Pancreas (tissue), 10 donors: ENCODE measurements around the gene CNPY1. TPM values are rescaled to one million over a fixed set of nuclear protein-coding genes. Genes with fewer than 3 reads are reported as not detected.

Source experiments
- ATAC-seq, 4 donors: fragments of 200-7000 bp; cut with Tn5 transposase; one replicate each; pipeline versions ENCODE4 v1.8.0 to v1.9.1; 2020; ENCODE audit warnings: mild to moderate bottlenecking in 4 of 4, moderate library complexity in 4 of 4
- DNase-seq, 6 donors: peaks; one replicate each; pipeline ENCODE4 v3.0.0-alpha.2; 2020
- FAIRE-seq: peaks from 2 replicates; lab custom pipeline; 2012; peaks lifted over from hg19 to GRCh38; lab: Jason Lieb, UNC
- H3K27ac ChIP-seq, 4 donors: fragments of 200-600 bp; sonication (generic); 1 replicate in 3 of 4; 2 replicates in 1 of 4; pipeline versions ENCODE4 v1.5.0 to v1.8.0; 2020
- H3K27me3 ChIP-seq, 4 donors: fragments of 200-600 bp; one replicate each; pipeline ENCODE4 v1.8.0; 2021
- H3K36me3 ChIP-seq, 3 donors: fragments of 200-600 bp; sonication (generic) in 1 of 3; one replicate each; pipeline versions ENCODE4 v1.5.0 to v1.8.0; 2020 to 2021
- H3K4me1 ChIP-seq, 3 donors: fragments of 200-600 bp; one replicate each; pipeline ENCODE4 v1.8.0; 2021
- H3K4me3 ChIP-seq, 4 donors: fragments of 200-600 bp; sonication (generic) in 2 of 4; one replicate each; pipeline versions ENCODE4 v1.5.0 to v1.8.0; 2020 to 2021
- H3K9me3 ChIP-seq, 4 donors: fragments of 200-600 bp; one replicate each; pipeline ENCODE4 v1.8.0; 2021
- CTCF ChIP-seq, 4 donors: fragments of 200-600 bp; sonication (generic) in 3 of 4; IDR thresholded peaks; one replicate each; pipeline versions ENCODE4 v1.5.0 to v1.8.0; 2021; ENCODE audit warnings: antibody characterized with exemption in 4 of 4
- WGBS, 2 donors: extraction: QIAGEN DNeasy Blood & Tissue Kit; methylation state at CpG; one replicate each; pipeline ENCODE4 v1.1.7; 2013; 5-methylcytosine and 5-hydroxymethylcytosine counted together
- intact Hi-C, 3 donors: fragments of 100-400 bp; cut with DNase I; formaldehyde crosslinking; loops; one replicate each; pipeline versions ENCODE4 v1.11.1 to v1.14.2; 2022
- polyA plus RNA-seq, 2 donors: library from polyadenylated mRNA; stranded (reverse); fragments of 200-250 nt; gene quantifications; one replicate each; pipeline ENCODE4 v1.2.3, GENCODE V29; 2013
- total RNA-seq, 6 donors: library from RNA; stranded (reverse); fragmentation: NEBNext Ultra II Directional in 4 of 6; extraction: Animal tissue kit (Norgen Biotek cat#: 25700) in 4 of 6; gene quantifications; one replicate each; pipeline versions ENCODE4 v1.2.1 to v1.2.4, GENCODE V29; 2021 to 2023
- donor health status: healthy with polysubstance abuse.
- donor health status: DM: no; HTN: no; CAD: no; lungs with moderate emphysema.
- donor health status: DM: no; HTN: no; CAD: no.
- donor health status: control.
- donor health status: control.
- donor health status: Bipolar disorder and iron deficiency.
- donor health status: DM: yes; HTN: yes; CAD: no.
- donor health status: DM: no; HTN: no; CAD: no.
- donor health status: DM: no; HTN: no; CAD: no.
- donor health status: DM: yes; HTN: yes; CAD: no.

CNPY1 gene
- total and polyA plus RNA-seq, 8 donors: not detected

GRCh38 chr7:155586843-155587440, 40.6 kb upstream of the CNPY1 start:
- Histone ChIP-seq H3K9me3 (no peaks in the 10 kb centered on the region), H3K4me1 (no peaks in the 10 kb centered on the region), H3K4me3 (no peak overlapping the region), H3K27me3 (no peaks in the 10 kb centered on the region), H3K27ac (no peak overlapping the region), H3K36me3 (no peaks in the 10 kb centered on the region)
- intact Hi-C loops: no loop called here
- ATAC-seq (no peak), FAIRE-seq (no peak), DNase-seq (no peak)
- 89 to 94% methylated on average over 14 of the region's 14 CpGs for WGBS, 2 donors
- TF ChIP-seq CTCF (IDR thresholded peaks at IDR 0.05): no peak

GRCh38 chr7:155585951-155586350, 39.6 kb upstream of the CNPY1 start:
- no peak overlapping the region for H3K4me3 ChIP-seq
- 63 to 71% methylated on average over 6 of the region's 6 CpGs for WGBS, 2 donors
- no peaks in the 10 kb centered on the region for H3K36me3 ChIP-seq
- no peaks in the 10 kb centered on the region for H3K27me3 ChIP-seq
- TF ChIP-seq CTCF (IDR thresholded peaks at IDR 0.05): no peak
- ATAC-seq (no peak), FAIRE-seq (no peak), DNase-seq (no peak)
- no peaks in the 10 kb centered on the region for H3K4me1 ChIP-seq
- H3K9me3 ChIP-seq: no peaks in the 10 kb centered on the region
- H3K27ac ChIP-seq: no peak overlapping the region
- intact Hi-C loops: no loop called here

DNA sequence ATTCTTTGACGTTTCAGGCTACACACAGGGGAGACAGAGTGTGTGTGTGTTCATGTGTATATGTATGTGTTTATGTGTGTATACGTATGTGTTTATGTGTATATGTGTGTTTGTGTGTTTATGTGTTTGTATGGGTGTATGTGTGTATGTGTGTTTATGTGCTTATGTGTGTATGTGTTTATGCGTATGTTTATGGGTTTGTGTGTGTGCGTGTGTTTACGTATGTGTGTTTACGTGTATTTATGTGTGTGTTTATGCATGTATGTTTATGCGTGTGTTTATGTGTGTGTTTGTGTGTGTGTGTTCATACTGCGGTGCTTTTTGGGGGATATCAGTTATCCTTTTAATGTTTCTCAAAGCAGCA, 39.2 kb upstream of the CNPY1 start:
- no peaks in the 10 kb centered on the region for H3K27me3 ChIP-seq
- no peak overlapping the region for H3K4me3 ChIP-seq
- intact Hi-C loops: no loop called here
- no peaks in the 10 kb centered on the region for H3K4me1 ChIP-seq
- H3K36me3 ChIP-seq: no peaks in the 10 kb centered on the region
- ATAC-seq: no peak
- no peak for FAIRE-seq
- WGBS, 2 donors: 69 to 79% methylated on average over 8 of the region's 8 CpGs
- H3K9me3 ChIP-seq: no peaks in the 10 kb centered on the region
- no peak for DNase-seq
- TF ChIP-seq CTCF (IDR thresholded peaks at IDR 0.05): no peak
- no peak overlapping the region for H3K27ac ChIP-seq

GRCh38 chr7:155584763-155585531, 38.6 kb upstream of the CNPY1 start:
- Histone ChIP-seq H3K36me3 (no peaks in the 10 kb centered on the region), H3K27me3 (no peaks in the 10 kb centered on the region), H3K4me3 (no peak overlapping the region), H3K9me3 (no peaks in the 10 kb centered on the region), H3K27ac (no peak overlapping the region), H3K4me1 (no peaks in the 10 kb centered on the region)
- no peak for TF ChIP-seq CTCF (IDR thresholded peaks at IDR 0.05)
- peak in 2 of 6 donors; percentile 28 to 35 for DNase-seq
- intact Hi-C loops: no loop called here
- FAIRE-seq: no peak
- peak in 3 of 4 donors; percentile 43 to 89 (median 65) for ATAC-seq
- WGBS, 2 donors: 32 to 43% methylated on average over 17 of the region's 17 CpGs

GRCh38 chr7:155584261-155584660, 37.9 kb upstream of the CNPY1 start:
- Histone ChIP-seq H3K27ac (no peak overlapping the region), H3K27me3 (no peaks in the 10 kb centered on the region), H3K9me3 (no peaks in the 10 kb centered on the region), H3K4me3 (no peak overlapping the region), H3K4me1 (no peaks in the 10 kb centered on the region), H3K36me3 (no peaks in the 10 kb centered on the region)
- 87 to 92% methylated on average over 7 of the region's 7 CpGs for WGBS, 2 donors
- no peak for DNase-seq
- no peak for ATAC-seq
- FAIRE-seq: no peak
- intact Hi-C loops: no loop called here
- TF ChIP-seq CTCF (IDR thresholded peaks at IDR 0.05): no peak
